Kidney tubule cell (primary cell): ENCODE results near the gene FUT7.

ENCODE experiments used
- DNase-seq: peaks from one replicate; pipeline ENCODE4 v3.0.0-alpha.2; 2018; ENCODE audit warnings: low spot score

FUT7 gene

GRCh38 chr9:137031904-137032640 lies at the start of gene FUT7:
Gene FUT7 (minus strand): TSS chr9:137032088. CDS start chr9:137031991, 97 bp downstream.
- DNase-seq, result no peak

- no peak for DNase-seq
Measured at GRCh38 chr9:137080260-137081122, 48.6 kb upstream of the FUT7 start.

DNA sequence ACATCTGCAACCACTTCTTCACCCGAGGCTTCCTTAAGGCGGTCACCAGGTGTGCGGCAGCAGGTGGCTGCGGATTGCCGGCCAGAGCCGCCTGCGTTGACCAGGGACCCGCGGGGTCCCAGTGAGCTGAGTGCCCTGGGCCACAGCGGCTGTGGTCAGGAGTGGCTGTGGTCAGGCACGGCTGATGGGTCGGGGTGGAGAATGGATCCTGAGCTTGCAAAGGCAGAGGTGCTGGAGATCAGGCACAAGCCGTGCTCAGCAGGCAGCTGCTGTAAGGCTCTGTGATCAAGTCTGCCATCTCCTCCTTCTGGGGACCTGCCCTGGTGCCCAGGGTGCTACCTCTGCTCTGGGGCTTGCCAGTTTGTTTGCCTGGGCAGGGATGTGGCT lies 47.5 kb upstream of the FUT7 start:
- DNase-seq, result no peak

DNA sequence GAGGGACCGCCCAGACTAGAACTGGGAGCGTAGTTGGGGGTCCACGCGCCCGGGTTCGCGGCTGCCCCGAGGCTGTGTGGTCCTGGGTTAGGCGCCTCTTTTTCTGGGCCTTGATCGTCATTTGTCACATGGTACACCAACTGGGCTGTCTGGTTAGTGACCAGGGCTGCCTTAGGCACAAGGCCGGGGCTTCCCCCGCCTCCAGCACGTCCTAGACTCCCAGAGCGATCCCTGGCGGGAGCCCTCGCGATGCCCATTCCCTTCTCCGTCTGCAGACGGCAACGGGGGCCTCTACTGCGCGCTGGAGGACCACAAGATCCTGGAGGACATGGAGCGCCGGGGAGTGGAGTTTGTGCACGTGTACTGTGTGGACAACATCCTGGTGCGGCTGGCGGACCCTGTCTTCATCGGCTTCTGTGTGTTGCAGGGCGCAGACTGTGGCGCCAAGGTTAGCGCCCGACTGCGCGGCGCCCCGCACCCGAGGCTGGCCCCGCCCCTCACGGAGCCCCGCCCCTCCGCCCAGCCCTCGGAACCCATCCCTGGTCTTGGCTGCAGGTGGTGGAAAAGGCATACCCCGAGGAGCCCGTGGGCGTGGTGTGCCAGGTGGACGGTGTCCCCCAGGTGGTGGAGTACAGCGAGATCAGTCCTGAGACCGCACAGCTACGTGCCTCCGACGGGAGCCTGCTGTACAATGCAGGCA lies 47.0 kb upstream of the FUT7 start:
- no peak for DNase-seq

- peak; percentile 28 for DNase-seq
Measured at GRCh38 chr9:137077758-137078693, 46.1 kb upstream of the FUT7 start.

DNA sequence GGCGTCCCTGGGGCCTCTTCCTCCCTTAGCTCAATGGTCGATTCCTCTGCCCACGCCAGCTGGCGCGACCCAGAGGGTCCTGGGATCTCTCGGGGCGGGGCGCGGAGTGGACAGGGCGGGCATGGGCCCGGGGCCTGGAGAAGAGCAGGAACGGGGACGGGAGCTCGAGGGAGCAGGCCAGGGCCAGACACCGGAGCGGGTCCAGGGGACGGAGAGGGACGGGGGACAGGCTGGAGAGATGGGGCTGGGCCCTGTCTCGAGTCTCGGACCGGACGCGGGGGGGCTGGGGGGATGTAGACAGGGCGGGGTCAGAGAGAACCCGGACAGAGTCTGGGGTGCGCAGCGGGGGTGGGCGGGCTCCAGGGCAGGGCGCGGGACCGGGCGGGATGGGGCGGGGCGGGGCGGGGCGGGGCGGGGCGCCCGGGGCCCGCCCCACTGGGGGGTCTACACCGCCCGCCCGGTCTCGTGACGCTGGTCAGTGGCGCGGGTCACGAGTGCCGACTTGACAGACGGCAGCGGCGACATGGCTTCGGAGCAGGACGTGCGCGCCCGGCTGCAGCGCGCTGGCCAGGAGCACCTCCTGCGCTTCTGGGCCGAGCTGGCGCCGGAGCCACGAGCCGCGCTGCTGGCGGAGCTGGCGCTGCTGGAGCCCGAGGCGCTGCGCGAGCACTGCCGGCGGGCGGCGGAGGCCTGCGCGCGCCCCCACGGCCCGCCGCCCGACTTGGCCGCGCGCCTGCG lies 45.3 kb upstream of the FUT7 start, which contains the start of gene UAP1L1:
UAP1L1 (plus strand) TSS at position 508 of the 738 bp plus-strand sequence; CDS start at position 524, 16 bp downstream.
- peak; percentile 47 for DNase-seq

DNA sequence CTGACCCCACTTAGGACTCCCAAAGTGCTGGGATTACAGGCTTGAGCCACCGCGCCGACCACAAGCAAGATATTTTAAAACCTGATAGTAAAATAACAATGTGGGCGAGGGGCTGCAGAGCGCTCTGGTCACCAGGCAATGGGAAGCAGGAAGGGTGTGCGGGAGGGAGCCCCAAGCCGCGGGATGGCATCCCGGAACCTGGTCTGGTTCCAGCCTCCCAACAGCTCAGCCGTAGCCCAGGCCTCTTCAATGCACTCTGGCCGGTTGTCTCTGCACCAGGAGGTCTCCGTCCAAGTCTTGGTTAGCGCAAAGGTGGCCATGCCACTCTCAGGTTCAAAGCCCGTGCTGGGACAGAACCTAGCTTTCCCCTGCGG lies 44.7 kb upstream of the FUT7 start:
- no peak for DNase-seq

- DNase-seq, result no peak
Measured at GRCh38 chr9:137075275-137075775, 43.4 kb upstream of the FUT7 start.

GRCh38 chr9:137074657-137075274 lies 42.9 kb upstream of the FUT7 start:
- no peak for DNase-seq

DNA sequence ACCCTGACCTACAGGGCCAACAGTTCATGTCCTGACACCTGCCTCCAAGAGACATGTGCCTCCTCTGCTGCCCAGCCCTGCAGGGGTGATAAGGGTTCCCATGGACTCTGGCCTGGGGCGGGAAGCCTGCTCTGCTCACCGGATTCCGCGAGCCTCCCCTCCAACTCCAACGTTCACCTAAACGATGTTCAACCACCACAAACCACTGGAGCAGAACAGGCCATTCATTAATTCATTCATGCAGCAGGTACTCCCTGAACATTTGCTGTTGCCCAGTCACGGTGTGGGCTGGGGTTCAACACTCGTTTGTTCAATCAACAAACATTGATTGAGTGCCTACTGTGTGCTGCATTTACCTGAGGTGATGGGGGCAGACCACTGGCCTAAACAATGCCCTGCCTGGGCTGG lies 42.1 kb upstream of the FUT7 start:
- no peak for DNase-seq

DNA sequence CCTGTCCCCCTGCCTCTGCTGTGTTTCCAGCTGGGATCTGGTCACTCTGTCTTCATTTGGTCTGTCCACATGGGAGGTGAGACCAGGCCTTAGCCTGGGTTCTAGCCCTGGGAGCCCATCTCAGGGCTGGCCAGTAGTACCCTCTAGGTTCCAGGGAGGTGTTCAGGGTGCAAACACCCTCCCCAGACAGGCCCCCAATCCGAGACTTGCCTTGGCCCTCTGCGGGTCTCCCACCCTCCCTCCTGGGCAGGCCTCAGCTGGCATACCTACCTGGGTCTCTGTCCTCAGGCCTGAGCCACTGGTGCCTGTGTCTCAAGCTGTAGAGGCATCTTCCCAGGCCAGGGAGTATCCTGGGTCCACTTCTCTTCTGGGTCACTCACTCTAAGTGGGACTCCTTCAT lies 39.4 kb upstream of the FUT7 start:
- DNase-seq, result no peak

- no peak for DNase-seq
Measured at GRCh38 chr9:137070906-137071275, 39.0 kb upstream of the FUT7 start.

DNA sequence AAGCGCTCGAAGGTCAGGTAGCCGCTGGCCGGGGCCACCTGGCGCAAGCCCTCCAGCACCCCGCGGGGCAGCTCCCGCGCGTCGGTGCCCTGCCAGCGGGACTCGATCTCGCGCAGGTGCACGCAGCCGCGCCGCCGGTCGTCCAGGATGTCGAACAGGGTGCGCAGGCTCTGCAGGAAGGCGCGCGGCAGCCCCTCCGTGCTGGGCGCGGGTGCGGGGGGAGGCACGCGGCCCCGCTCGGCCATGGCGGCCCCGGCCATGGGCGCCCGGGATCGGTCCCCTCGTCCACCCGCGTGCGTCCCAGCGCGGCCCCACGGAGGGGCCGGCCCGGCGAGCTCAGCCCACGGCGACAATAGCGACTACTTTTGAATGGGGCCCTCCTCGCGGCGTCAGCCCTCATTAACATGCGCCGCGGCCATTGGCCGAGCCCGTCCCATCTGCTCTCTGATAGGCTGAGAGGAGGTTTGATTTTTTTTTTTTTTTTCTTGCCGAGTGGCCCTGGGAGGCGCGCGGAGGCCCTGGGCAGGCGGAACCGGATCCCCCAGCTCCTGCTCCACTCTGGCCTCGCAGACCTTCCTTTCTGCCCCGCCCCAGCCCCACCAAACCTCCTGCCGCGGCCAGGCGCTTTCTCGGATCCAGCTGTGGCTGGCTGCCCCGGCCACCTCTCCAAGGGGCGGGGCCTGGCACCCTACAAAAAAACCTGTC lies 38.5 kb upstream of the FUT7 start, which contains the start of gene SAPCD2:
SAPCD2 (minus strand) TSS at position 357 of the 705 bp plus-strand sequence; CDS start at position 260, 97 bp downstream.
- DNase-seq, result peak; percentile 93

- DNase-seq, result no peak
Measured at GRCh38 chr9:137069508-137070091, 37.7 kb upstream of the FUT7 start.

DNA sequence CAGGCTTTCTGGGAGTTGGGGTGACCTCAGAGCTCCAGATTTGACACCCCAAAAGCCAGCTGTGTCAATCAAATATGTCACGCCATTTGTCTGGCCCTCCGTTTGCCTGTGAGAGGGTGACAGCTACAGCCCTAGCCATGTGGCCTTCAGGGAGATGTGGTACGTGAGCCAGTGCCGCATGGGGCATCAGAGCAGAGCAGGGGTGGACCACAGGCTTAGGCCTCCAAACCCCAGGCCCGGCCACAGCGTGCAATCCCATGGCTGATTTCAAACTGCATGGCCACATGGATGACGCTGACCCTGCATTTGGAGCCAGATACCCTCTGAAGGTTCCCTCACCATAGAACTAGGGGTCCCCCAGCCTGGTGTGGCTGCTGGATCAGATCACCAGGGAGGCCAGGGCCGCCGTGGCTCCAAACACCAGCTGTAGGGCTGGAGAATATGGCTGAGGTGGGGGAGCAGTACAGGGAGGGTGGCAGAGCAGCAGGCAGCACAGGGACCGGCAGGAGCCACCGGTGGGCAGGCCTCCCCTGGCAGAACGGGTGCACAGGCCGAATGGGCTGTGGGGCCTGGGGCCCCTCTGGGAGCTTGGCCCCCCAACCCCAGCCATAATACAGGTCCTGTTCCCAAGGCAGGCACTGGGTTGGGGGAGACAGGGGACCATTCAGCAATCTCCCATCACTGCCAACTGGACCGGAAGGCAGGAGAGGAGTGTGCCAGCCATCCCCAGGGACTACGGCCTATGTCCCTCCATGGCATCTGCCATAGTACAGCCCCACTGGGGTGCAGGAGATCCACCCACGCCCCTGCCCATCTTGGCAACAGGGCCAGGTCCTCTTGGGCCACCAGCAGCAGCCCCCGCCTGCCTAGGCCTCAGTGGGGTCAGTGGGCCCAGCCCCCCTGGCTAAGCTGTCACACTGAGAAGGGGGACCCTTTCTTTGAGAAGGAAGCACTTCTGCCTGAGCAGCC lies 36.9 kb upstream of the FUT7 start:
- DNase-seq, result no peak

GRCh38 chr9:137067860-137068538 lies 36.1 kb upstream of the FUT7 start:
- DNase-seq, result peak; percentile 86
